Measurements from ENCODE around the gene RGS6. TPM values are rescaled to one million over a fixed set of nuclear protein-coding genes. Genes with fewer than 3 reads are reported as not detected.

The RGS6 gene
- total and polyA plus RNA-seq, 7 donors = 0.19 to 1.6 (median 0.42) TPM

GRCh38 chr14:72155379-72155993, 223.3 kb downstream of the RGS6 start:
- H3K4me1 ChIP-seq = no peaks in the 10 kb centered on the region
- intact Hi-C loops (cut with DNase I) = no loop called here
- no peaks in the 10 kb centered on the region for H3K36me3 ChIP-seq (ENCODE audit: insufficient read depth in 1 of 2, low read depth in 1 of 2)
- TF ChIP-seq, protein P1, sequence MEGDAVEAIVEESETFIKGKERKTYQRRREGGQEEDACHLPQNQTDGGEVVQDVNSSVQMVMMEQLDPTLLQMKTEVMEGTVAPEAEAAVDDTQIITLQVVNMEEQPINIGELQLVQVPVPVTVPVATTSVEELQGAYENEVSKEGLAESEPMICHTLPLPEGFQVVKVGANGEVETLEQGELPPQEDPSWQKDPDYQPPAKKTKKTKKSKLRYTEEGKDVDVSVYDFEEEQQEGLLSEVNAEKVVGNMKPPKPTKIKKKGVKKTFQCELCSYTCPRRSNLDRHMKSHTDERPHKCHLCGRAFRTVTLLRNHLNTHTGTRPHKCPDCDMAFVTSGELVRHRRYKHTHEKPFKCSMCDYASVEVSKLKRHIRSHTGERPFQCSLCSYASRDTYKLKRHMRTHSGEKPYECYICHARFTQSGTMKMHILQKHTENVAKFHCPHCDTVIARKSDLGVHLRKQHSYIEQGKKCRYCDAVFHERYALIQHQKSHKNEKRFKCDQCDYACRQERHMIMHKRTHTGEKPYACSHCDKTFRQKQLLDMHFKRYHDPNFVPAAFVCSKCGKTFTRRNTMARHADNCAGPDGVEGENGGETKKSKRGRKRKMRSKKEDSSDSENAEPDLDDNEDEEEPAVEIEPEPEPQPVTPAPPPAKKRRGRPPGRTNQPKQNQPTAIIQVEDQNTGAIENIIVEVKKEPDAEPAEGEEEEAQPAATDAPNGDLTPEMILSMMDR (IDR thresholded peaks at IDR 0.05) = no peak
- H3K9me3 ChIP-seq = no peaks in the 10 kb centered on the region
- 50 to 56% (median 53%) methylated on average over 3 of the region's 3 CpGs for WGBS, 3 donors
- H3K27me3 ChIP-seq (ENCODE audit: insufficient read depth in 3 of 3, low read length in 2 of 3) = no peaks in the 10 kb centered on the region
- no peak overlapping the region for H3K4me3 ChIP-seq
- no peak overlapping the region for H3K27ac ChIP-seq
- DNase-seq (no peak), ATAC-seq (peak in 1 of 4 donors; percentile 63)

- WGBS, 3 donors = 77 to 82% (median 80%) methylated on average over 9 of the region's 9 CpGs
- Histone ChIP-seq H3K36me3 (ENCODE audit: insufficient read depth in 1 of 2, low read depth in 1 of 2) (no peaks in the 10 kb centered on the region), H3K4me1 (no peaks in the 10 kb centered on the region), H3K9me3 (no peaks in the 10 kb centered on the region), H3K27ac (no peak overlapping the region), H3K27me3 (ENCODE audit: insufficient read depth in 3 of 3, low read length in 2 of 3) (peaks cover 0 to 2% (median 0%) of the 10 kb centered on the region in 3 donors), H3K4me3 (no peak overlapping the region)
- no peak for DNase-seq
- no peak for ATAC-seq
- TF ChIP-seq, protein P1 (IDR thresholded peaks at IDR 0.05) = no peak
- intact Hi-C loops (cut with DNase I) = no loop called here
Measured at GRCh38 chr14:72164420-72165228, 232.4 kb downstream of the RGS6 start.

DNA sequence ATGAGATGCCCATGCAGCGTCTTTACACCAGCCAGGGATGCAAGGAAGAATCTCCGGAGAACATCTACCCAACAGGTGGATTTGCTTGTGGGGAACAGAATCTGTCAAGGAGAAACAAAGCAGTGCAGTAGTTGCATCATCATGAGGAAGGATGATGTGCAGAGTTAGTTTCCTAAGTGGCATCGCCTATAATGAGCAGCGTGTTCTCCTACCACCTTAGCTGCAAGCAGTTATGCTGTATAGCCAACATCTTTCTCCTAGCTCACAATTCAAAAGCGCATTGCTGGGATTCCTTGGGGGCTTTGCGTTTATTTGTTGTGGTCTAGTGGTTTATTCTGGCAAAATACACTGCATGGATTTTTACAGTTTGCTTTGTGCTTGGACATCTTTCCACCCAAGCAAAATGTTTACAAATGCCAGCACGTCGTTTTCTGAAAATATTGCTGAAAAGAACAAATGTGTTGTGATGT, 233.0 kb downstream of the RGS6 start:
- DNase-seq (no peak), ATAC-seq (no peak)
- Histone ChIP-seq H3K36me3 (ENCODE audit: insufficient read depth in 1 of 2, low read depth in 1 of 2) (no peaks in the 10 kb centered on the region), H3K9me3 (no peaks in the 10 kb centered on the region), H3K4me1 (no peaks in the 10 kb centered on the region), H3K27ac (no peak overlapping the region), H3K27me3 (ENCODE audit: insufficient read depth in 3 of 3, low read length in 2 of 3) (peaks cover 0 to 2% (median 0%) of the 10 kb centered on the region in 3 donors), H3K4me3 (no peak overlapping the region)
- WGBS, 3 donors = 74 to 79% (median 75%) methylated on average over 8 of the region's 8 CpGs
- intact Hi-C loops (cut with DNase I) = no loop called here
- TF ChIP-seq, protein P1 (IDR thresholded peaks at IDR 0.05) = no peak

GRCh38 chr14:72169521-72169920, 237.3 kb downstream of the RGS6 start:
- Histone ChIP-seq H3K4me1 (no peaks in the 10 kb centered on the region), H3K4me3 (no peak overlapping the region), H3K9me3 (no peaks in the 10 kb centered on the region), H3K36me3 (ENCODE audit: insufficient read depth in 1 of 2, low read depth in 1 of 2) (no peaks in the 10 kb centered on the region), H3K27me3 (ENCODE audit: insufficient read depth in 3 of 3, low read length in 2 of 3) (peaks cover 0 to 2% (median 0%) of the 10 kb centered on the region in 3 donors), H3K27ac (no peak overlapping the region)
- TF ChIP-seq, protein P1 (IDR thresholded peaks at IDR 0.05) = no peak
- ATAC-seq = no peak
- intact Hi-C loops (cut with DNase I) = no loop called here
- DNase-seq = no peak
- 39 to 82% (median 59%) methylated on average over 3 of the region's 3 CpGs for WGBS, 3 donors
